Muscle of arm (tissue), 14 donors: ENCODE data around the gene MDGA2. TPM values are rescaled to one million over a fixed set of nuclear protein-coding genes. Genes with fewer than 3 reads are reported as not detected.
A peak's percentile ranks its signal among the peaks of the same experiment; 100 is the strongest.

Experiments
- DNase-seq: peaks from one replicate; pipeline ENCODE4 v3.0.0-alpha.2; 2013
- long read RNA-seq, 11 donors: transcript quantifications; one replicate each; lab custom pipeline, GENCODE V29; 2026
- polyA plus RNA-seq, 12 donors: library from polyadenylated mRNA; unstranded; fragments of 120-200 nt; gene quantifications; one replicate each; pipeline ENCODE4 v1.2.1, GENCODE V29; 2013; ENCODE audit not compliant: insufficient read length in 12 of 12

MDGA2 gene
- polyA plus RNA-seq = under 1 TPM in 10 of 12 donors, not detected in 2; 0.19 to 0.66 (median 0.40) TPM
- long read RNA-seq, donor 1 = 0 reads
- long read RNA-seq, donor 2 = 0 reads
- long read RNA-seq, donor 3 = 0 reads
- long read RNA-seq, donor 4 = 0 reads
- long read RNA-seq, donor 5 = 0 reads
- long read RNA-seq, donor 6 = 0 reads
- long read RNA-seq, donor 7 = 0 reads
- long read RNA-seq, donor 8 = 0 reads
- long read RNA-seq, donor 9 = 0 reads
- long read RNA-seq, donor 10 = 0 reads
- long read RNA-seq, donor 11 = 0 reads

DNA sequence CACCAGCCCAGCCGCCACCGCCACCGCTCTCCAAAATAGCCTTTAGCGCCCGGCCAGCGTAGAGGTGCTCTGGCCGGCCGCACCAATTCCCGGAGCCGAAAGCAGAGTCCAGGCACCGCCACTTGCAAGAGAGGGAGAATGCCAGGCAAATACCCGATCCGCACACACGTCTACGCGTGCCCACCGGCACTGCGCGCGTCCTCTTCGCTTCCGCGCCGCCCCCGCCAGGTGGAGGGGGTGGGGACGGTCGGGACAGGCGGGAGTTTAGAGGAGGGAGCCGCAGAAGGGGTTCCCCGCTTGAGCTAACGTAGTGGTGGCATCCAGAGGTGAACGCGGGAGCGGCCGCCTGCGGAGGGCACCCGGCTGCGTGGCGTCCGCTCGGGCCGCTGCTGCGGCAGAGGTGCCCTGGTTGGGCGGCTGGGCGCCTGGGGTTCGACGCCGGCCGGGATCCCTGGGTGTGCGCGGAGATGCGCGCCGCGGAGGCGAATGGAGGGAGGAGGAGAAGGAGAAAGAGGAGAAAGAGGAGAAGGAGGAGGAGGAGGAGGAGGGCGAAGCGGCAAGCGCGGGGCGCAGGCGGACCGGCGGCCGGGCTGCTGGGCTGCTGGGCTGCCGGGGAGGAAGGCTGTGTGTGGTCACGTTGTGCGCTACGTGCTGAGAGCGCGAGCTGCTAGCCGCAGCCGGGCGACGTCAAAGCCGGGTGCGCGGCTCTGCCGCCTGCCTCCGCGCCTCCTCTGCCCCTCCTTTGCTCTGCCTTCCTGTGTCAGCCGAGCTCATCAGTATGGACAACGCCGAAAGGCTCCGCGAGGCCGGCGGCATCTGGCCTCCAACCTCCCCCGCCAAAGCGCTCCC, at the start of gene MDGA2:
Gene MDGA2, minus strand, starts transcription at position 140 of the 849 bp plus-strand sequence.
- peak; percentile 7 for DNase-seq

DNA sequence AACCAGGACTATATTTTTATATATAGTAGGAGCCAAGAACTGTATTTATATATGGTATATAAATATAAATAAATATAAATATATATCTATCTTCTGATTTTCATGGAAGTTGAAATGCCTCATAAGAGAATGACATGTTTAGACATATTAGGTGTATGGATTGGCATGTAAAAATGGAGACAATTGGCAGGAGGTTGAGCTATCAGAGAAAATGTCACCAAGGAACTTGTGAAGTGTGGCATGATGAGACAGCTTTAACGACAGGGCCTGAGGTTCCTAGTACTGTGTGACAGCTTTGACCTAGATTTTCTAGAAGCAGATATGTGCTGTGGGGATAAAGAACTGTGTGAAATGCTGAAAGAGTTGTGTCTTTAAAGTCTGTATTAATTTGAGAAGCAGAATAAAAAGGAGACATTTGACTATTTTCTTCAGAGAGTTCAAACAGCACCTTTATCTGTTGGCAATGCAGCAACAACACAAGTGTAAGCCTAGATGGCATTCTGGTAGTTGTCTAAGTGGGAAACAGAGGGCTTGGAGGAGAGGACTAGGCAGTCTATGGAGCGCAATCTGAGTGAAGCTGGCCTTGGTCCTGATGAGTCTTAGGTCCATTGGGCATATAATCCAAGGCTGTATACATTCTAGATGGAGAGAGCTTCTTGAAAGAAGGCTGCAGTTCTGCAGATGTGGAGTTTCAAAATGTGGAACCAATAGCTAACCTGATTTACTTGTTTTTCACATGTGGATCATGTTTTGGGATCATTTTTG, 47.7 kb upstream of the MDGA2 start:
- DNase-seq = no peak

DNA sequence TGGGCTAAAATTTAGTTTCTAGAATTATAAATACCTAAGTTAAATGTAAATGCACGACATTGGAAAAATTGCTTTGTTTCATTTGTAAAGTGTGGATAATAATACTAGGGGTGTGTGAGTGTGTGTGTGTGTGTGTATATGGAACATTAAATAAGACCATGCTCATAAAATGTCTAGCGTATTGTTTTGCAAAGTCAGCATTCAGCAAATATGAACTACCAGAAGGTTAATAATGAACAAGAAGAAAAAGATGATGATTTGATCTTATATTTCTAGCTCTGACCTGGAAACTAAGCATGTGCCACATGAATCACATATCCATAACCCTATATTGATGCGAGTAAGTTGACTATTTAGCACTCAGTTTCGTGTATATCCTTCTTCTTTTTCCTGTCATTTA, 44.9 kb upstream of the MDGA2 start:
- DNase-seq = no peak

- no peak for DNase-seq
These were observed 39.9 kb upstream of the MDGA2 start for GRCh38 chr14:47715330-47715729.

- no peak for DNase-seq
These were observed 35.2 kb upstream of the MDGA2 start for GRCh38 chr14:47710581-47710980.

DNA sequence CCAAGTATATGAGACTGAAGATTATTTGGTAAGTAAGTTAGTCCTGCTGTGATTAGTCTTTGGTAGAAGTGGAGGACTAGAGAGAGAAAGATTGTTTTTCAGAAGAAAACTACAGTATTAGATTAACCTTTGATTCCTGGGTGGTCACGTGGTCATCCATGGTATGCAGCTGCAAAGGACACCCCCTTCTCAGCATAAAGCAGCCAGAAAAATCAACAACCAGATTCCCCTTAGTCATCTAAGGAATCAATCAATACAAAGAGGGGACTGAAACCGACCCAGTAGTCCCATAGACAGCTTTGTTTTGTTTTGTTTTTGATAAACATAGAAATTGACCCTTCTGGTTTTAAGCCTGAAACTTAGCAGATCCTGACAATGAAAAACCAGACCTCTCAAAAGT, 30.3 kb upstream of the MDGA2 start:
- DNase-seq = no peak

- no peak for DNase-seq
These were observed 16.4 kb upstream of the MDGA2 start for GRCh38 chr14:47691829-47692228.

DNA sequence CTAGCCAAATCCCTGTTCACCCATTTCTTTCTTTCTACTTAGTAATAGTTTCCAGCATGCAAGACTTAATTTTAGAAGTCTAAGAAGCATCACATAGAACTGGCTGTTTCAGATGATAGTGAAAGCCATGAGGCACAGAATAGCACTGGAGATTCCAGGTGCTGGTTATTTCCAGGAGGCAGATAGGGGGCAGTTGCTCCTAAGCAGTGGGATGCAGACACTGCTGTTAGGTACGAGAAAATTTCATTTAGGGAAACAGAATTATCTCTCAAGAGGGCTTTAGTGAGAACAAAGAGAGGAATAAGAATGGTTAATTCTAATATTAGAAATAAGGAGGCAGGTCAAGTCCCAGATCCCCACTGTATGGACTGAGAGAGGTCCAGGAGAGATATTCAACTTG, 3.6 kb upstream of the MDGA2 start:
- no peak for DNase-seq

- DNase-seq = no peak
These were observed 2.8 kb upstream of the MDGA2 start for GRCh38 chr14:47678157-47678556.

- no peak for DNase-seq
These were observed 861 bp upstream of the MDGA2 start for GRCh38 chr14:47676315-47676617.

- DNase-seq = peak; percentile 2
These were observed 601 bp downstream of the MDGA2 start for GRCh38 chr14:47674543-47675465.

GRCh38 chr14:47674148-47674542, 1.3 kb downstream of the MDGA2 start:
- DNase-seq = peak; percentile 6

DNA sequence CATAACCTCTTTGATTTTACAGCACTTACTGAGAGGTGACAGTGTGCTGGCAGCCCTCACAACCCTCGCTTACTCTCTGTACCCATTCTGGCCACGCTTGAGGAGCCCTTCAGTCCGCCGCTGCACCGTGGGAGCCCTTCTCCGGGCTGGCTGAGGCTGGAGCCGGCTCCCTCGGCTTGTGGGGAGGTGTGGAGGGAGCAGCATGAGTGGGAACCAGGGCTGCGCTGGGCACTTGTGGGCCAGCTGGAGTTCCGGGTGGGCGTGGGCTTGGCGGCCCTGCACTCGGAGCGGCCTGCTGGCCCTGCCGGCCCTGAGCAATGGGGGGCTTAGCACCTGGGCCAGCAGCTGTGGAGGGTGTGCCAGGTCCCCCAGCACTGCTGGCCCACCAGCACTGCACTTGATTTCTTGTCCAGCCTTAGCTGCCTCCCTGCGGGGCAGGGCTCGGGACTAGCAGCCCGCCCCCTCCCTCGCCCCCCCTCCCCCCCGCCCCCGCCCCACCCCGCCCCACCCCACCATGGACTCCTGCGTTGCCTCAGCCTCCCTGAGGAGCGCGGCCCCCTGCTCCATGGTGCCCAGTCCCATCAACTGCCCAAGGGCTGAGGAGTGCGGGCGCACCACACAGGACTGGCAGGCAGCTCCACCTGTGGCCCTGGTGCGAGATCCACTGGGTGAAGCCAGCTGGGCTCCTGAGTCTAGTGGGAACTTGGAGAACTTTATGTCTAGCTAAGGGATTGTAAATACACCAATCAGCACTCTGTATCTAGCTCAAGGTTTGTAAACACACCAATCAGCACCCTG, 9.9 kb downstream of the MDGA2 start:
- no peak for DNase-seq

- DNase-seq = no peak
These were observed 12.9 kb downstream of the MDGA2 start for GRCh38 chr14:47662466-47662865.

DNA sequence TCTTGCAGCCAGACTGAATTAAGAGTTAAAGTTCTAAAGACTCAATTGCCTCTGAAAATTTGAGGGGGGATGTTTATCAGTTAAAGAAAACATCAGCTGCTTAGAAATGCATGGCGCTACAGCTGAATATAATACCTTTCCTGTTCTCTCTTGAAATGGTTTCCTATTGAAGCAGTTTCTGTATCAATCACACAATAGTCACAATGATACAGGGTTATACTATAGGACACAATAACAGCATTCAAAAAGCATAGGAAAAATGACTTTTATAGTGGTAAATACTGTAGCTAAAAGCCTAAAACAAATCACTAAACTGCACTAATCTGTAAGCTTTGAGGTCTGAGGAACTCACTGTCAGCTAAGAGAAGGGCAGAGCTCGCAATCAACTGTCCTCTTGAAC, 15.2 kb downstream of the MDGA2 start:
- no peak for DNase-seq

- DNase-seq = no peak
These were observed 17.4 kb downstream of the MDGA2 start for GRCh38 chr14:47658041-47658440.

GRCh38 chr14:47657143-47657542, 18.3 kb downstream of the MDGA2 start:
- DNase-seq = no peak

- DNase-seq = no peak
These were observed 24.1 kb downstream of the MDGA2 start for GRCh38 chr14:47651337-47651736.

GRCh38 chr14:47637753-47638152, 37.7 kb downstream of the MDGA2 start:
- DNase-seq = no peak

DNA sequence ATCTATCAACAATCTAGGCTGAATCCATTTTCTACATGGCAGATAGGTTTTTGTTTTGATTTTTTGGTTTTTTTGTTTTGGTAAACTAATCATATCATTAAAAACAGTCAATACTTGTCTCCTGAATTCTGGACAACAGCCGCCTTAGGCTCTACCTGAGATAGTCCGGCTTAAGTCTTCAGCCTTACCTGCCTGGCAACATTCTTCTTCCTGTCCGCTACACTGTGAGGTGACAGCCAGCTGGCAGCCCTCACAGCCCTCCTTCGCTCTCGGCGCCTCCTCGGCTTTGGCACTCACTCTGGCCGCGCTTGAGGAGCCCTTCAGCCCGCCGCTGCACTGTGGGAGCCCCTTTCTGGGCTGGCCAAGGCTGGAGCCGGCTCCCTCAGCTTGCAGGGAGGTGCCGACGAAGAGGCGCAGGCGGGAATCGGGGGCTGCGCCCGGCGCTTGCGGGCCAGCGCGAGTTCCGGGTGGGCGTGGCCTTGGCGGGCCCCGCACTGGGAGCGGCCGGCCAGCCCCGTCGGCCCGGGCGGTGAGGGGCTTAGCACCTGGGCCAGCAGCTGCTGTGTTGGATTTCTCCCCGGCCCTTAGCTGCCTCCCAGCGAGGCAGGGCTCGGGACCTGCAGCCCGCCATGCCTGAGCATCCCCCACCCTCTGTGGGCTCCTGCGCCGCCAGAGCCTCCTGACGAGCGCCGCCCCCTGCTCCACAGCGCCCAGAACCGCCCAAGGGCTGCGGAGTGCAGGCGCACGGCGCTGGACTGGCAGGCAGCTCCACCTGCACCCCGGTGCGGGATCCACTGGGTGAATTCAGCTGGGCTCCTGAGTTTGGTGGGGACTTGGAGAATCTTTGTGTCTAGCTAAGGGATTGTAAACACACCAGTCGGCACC, 49.0 kb downstream of the MDGA2 start:
- DNase-seq = no peak
